ENCODE data around the gene KMT2C.

The KMT2C gene

DNA sequence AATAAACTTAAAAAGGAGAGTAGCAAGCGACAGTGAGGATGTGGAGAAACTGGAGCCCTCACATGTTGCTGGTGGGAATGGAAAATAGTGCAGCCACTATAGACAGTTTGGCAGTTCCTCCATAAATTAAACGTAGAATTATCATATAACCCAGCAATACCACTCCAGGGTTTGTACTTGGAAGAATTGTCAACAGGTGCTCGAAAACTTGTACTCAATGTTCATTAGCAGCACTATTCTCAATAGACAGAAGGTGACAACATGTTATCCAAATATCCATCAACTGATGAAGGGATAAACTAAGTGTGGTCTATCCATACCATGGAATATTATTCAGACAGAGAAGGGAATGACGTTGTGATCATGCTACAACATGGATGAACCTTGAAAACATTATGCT, 338.5 kb downstream of the KMT2C start:
- no peak overlapping the region for H3K4me3 ChIP-seq (ENCODE audit: low read length)
- DNase-seq (ENCODE audit: low read depth, low spot score), result no peak

DNA sequence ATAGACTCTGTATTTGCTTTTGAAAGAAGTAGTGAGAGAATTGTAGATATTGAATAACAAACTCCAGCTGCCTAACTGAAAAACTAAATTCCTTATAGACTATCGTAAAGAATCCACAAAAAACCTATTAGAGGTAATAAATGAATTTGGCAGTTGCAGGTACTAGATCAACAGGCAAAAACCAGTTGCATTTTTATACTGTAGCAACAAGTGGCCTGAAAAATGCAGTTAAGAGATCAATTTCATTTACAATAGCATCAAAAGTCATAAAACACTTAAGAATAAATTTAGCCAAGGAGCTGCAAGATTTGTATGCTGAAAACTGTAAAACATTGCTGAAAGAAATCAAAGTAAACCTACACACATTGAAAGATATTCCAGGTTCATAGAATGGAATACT, 340.0 kb downstream of the KMT2C start:
- H3K4me3 ChIP-seq (ENCODE audit: low read length), result no peak overlapping the region
- DNase-seq (ENCODE audit: low read depth, low spot score), result no peak

DNA sequence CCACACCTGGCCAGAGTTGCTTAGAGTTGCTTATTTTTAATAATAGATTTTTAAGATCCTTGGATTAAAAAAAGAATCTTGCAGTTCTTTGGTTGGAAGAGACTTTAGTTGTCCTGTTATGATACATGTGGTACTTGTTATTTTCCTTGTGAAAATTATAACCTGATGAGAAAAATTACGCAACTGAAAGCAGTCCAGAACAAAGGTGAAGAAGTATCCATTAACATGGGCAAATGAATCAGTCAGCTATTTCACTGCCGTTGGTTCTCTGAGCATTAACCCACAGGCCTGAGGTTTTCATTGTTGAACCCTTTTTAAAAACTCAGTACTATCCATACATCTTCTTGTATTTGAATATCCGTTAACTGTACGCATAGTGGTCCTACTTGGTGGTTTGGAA, 342.1 kb downstream of the KMT2C start:
- no peak overlapping the region for H3K4me3 ChIP-seq (ENCODE audit: low read length)
- no peak for DNase-seq (ENCODE audit: low read depth, low spot score)

DNA sequence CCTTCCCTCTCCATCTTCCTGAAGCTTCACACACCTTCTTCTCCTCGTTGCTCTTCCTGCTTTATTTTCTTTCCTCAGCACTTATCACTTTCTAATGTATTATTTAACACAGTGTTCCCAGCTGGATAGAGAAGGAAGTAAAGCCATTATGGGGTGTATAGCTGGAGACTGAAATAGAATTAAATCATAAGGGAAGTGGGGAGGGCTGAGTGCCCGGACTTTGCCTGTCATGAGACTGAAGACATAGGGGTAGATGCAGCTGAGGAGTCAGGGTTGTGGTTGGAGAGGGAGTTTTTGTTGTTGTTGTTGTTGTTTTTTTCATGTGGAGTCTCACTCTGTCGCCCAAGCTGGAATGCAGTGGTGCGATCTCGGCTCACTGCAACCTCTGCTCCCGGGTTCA, 345.1 kb downstream of the KMT2C start:
- DNase-seq (ENCODE audit: low read depth, low spot score), result no peak
- H3K4me3 ChIP-seq (ENCODE audit: low read length), result no peak overlapping the region

DNA sequence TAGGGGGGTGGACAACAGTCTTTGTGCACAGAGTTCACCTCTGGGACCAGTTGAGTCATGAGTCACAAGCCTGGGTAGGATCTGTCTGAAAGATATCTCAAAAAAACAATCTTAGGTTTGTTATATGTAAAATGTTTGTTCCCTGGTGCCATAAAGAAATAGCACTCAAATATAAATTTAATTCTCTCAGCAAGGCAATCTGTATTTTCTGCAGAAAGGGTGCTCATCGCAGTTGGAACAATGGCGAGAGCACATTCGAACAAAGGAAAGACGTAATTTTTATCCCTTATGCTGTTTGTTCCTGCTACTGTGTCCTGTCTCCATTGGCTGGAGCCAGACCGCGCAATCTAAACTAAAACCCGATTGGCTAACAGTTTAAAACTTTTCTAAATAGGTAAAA, 346.6 kb downstream of the KMT2C start:
- no peak for DNase-seq (ENCODE audit: low read depth, low spot score)
- no peak overlapping the region for H3K4me3 ChIP-seq (ENCODE audit: low read length)

DNA sequence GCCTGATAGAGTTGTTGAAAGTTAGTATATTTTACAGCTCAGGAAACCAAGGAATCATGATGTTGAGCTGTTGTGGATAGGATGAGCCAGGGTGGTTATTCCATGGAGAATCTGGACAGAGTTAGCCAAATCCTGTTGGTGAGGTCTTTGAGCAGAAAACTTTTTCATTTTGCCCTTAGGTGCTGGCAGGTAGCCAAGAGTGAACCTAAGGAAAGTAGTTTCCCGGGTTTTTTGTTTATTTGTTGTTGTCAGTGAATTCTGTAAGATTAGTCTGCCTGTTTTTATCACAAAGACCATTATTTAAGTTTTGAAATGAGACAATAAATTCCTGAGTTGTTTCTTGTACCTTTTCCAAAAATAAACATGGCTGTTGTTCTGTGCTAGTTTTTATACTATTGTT, 349.3 kb downstream of the KMT2C start:
- DNase-seq (ENCODE audit: low read depth, low spot score), result no peak
- H3K4me3 ChIP-seq (ENCODE audit: low read length), result no peak overlapping the region

DNA sequence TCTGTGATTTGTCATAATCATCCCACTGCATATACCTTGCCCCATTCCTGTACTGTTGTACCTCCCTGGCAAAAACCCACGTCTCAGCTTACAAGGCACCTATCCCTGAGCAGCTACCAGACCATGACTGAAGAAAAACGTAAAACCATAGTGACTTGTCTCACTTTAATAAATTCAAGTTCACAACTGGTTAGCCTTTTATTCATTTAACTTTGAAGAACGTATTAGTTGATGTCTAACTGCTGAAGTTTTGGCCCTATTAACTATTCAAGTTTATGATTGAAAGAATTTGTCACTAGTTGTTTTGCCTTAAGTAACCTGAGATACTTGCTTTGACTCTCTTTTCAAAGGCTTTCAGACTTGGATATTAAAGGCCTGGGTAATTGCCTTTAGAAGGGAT, 350.7 kb downstream of the KMT2C start:
- no peak for DNase-seq (ENCODE audit: low read depth, low spot score)
- H3K4me3 ChIP-seq (ENCODE audit: low read length), result no peak overlapping the region

Data from Jurkat, Clone E6-1 (cell line).